ENCODE measurements around the gene XAB2.

The XAB2 gene

DNA sequence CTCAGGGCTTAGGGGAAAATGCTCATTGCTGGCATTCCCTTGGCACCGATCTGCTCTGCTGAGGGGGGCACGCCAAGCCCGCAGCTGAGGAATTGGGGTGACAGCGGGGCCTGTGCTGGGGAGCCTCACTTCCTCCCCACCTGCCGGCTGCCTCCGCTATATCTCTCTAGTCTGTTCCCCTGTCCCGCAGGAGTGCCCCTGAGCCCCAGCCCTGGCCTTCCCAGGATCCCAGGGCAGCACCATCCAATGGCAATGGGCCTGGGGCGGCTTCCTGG, 17.0 kb upstream of the XAB2 start:
- Histone ChIP-seq H3K27ac (ENCODE audit: low read length) (no peak overlapping the region), H2AFZ (ENCODE audit: low read length) (no peak overlapping the region), H4K20me1 (ENCODE audit: insufficient read depth, low read length) (no peaks in the 10 kb centered on the region), H3K4me2 (ENCODE audit: low read depth, low read length) (no peak overlapping the region), H3F3A (ENCODE audit: insufficient read depth, low read length) (no peaks in the 10 kb centered on the region), H3K4me1 (ENCODE audit: low read length) (no peaks in the 10 kb centered on the region), H3K27me3 (replicated peaks; ENCODE audit: insufficient read depth, low read length) (peaks cover 20% of the 10 kb centered on the region), H3K9ac (ENCODE audit: low read length) (no peak overlapping the region), H3K4me3 (ENCODE audit: low read length) (no peak overlapping the region), H3K9me2 (replicated peaks; ENCODE audit: insufficient read depth, low read length) (no peaks in the 10 kb centered on the region), H3K9me3 (replicated peaks; ENCODE audit: insufficient read depth, low read length) (no peaks in the 10 kb centered on the region), H3K36me3 (replicated peaks; ENCODE audit: insufficient read depth, low read length) (no peaks in the 10 kb centered on the region), H3K79me2 (ENCODE audit: low read length) (no peaks in the 10 kb centered on the region)
- TF ChIP-seq, protein P1, sequence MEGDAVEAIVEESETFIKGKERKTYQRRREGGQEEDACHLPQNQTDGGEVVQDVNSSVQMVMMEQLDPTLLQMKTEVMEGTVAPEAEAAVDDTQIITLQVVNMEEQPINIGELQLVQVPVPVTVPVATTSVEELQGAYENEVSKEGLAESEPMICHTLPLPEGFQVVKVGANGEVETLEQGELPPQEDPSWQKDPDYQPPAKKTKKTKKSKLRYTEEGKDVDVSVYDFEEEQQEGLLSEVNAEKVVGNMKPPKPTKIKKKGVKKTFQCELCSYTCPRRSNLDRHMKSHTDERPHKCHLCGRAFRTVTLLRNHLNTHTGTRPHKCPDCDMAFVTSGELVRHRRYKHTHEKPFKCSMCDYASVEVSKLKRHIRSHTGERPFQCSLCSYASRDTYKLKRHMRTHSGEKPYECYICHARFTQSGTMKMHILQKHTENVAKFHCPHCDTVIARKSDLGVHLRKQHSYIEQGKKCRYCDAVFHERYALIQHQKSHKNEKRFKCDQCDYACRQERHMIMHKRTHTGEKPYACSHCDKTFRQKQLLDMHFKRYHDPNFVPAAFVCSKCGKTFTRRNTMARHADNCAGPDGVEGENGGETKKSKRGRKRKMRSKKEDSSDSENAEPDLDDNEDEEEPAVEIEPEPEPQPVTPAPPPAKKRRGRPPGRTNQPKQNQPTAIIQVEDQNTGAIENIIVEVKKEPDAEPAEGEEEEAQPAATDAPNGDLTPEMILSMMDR (IDR thresholded peaks at IDR 0.05; ENCODE audit: low read length) = no peak
- TF ChIP-seq EZH2 (optimal IDR thresholded peaks at IDR 0.05; ENCODE audit: low read depth, low read length) (no peak), EZH2phosphoT487 (IDR thresholded peaks at IDR 0.05; ENCODE audit: low read length) (no peak)
- no peak for DNase-seq

DNA sequence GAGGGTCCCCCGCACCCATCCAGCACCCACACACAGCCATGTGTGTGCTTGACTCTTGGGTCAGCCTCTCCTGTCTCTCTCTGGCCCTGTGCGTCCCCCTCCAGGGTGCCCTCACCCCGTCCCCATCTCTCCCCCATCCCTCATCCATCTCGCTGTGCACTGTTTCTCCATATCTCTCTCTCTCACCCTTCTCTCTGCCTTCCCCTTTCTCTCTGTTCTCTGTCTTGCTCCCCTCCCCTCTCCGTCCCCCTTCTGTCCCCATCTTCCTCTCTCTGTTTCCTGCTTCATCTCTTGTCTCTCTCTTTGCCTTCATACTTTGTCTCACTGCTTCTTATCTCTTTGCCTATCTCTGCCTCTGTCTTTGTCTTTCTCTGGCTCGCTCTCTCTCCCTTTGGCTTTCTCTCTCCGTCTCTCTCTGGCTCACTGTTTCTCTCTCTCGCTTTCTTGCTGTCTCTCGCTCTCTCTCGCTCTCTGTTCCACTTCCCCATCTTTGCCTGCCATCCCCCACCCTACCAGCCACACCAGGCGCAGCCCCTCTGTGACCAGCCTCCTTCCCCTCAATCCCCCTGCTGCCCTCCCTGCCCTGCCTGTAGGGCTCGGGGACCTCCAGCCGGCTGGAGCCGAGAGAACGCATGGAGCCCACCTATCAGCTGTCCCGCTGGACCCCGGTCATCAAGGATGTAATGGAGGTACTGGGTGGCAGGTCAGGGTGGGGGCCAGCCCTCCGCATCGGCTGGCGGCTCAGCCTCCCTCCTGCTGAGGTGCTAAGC, 16.5 kb upstream of the XAB2 start:
- Histone ChIP-seq H2AFZ (ENCODE audit: low read length) (no peak overlapping the region), H3K9ac (ENCODE audit: low read length) (no peak overlapping the region), H3K9me2 (replicated peaks; ENCODE audit: insufficient read depth, low read length) (no peaks in the 10 kb centered on the region), H3F3A (ENCODE audit: insufficient read depth, low read length) (no peaks in the 10 kb centered on the region), H3K4me2 (ENCODE audit: low read depth, low read length) (no peak overlapping the region), H3K79me2 (ENCODE audit: low read length) (no peaks in the 10 kb centered on the region), H3K27me3 (replicated peaks; ENCODE audit: insufficient read depth, low read length) (peaks cover 15% of the 10 kb centered on the region), H3K4me1 (ENCODE audit: low read length) (no peaks in the 10 kb centered on the region), H4K20me1 (ENCODE audit: insufficient read depth, low read length) (no peaks in the 10 kb centered on the region), H3K9me3 (replicated peaks; ENCODE audit: insufficient read depth, low read length) (no peaks in the 10 kb centered on the region), H3K36me3 (replicated peaks; ENCODE audit: insufficient read depth, low read length) (no peaks in the 10 kb centered on the region), H3K4me3 (ENCODE audit: low read length) (no peak overlapping the region), H3K27ac (ENCODE audit: low read length) (no peak overlapping the region)
- no peak for DNase-seq
- TF ChIP-seq EZH2phosphoT487 (IDR thresholded peaks at IDR 0.05; ENCODE audit: low read length) (no peak), EZH2 (optimal IDR thresholded peaks at IDR 0.05; ENCODE audit: low read depth, low read length) (no peak)
- TF ChIP-seq, protein P1 (IDR thresholded peaks at IDR 0.05; ENCODE audit: low read length) = no peak

DNA sequence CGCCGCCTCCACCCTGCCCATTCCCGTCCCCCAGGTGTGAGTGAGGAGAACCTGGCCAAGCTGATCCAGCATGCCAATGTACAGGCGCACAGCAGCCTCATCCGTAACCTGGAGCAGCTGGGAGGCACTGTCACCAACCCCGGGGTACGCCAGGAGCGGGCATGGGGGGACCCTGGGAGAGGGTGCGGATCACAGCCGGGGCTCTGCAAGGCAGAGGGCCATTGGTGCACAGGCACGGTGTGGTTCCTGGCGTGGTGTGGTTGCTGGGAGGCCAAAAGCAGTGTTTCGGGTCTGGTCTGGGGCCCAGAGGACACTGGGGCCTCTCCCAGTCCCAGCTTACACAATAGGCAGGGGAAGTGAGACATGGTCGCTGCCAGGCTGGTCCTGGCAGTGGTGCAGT, 15.8 kb upstream of the XAB2 start:
- Histone ChIP-seq H3K27me3 (replicated peaks; ENCODE audit: insufficient read depth, low read length) (peaks cover 8% of the 10 kb centered on the region), H3K9me2 (replicated peaks; ENCODE audit: insufficient read depth, low read length) (no peaks in the 10 kb centered on the region), H3K36me3 (replicated peaks; ENCODE audit: insufficient read depth, low read length) (no peaks in the 10 kb centered on the region), H3F3A (ENCODE audit: insufficient read depth, low read length) (no peaks in the 10 kb centered on the region), H3K4me1 (ENCODE audit: low read length) (no peaks in the 10 kb centered on the region), H3K9me3 (replicated peaks; ENCODE audit: insufficient read depth, low read length) (no peaks in the 10 kb centered on the region), H3K9ac (ENCODE audit: low read length) (no peak overlapping the region), H3K79me2 (ENCODE audit: low read length) (no peaks in the 10 kb centered on the region), H3K4me2 (ENCODE audit: low read depth, low read length) (no peak overlapping the region), H3K27ac (ENCODE audit: low read length) (no peak overlapping the region), H4K20me1 (ENCODE audit: insufficient read depth, low read length) (no peaks in the 10 kb centered on the region), H3K4me3 (ENCODE audit: low read length) (no peak overlapping the region), H2AFZ (ENCODE audit: low read length) (no peak overlapping the region)
- TF ChIP-seq EZH2phosphoT487 (IDR thresholded peaks at IDR 0.05; ENCODE audit: low read length) (no peak), EZH2 (optimal IDR thresholded peaks at IDR 0.05; ENCODE audit: low read depth, low read length) (no peak)
- TF ChIP-seq, protein P1 (IDR thresholded peaks at IDR 0.05; ENCODE audit: low read length) = no peak
- DNase-seq = no peak
